Caco-2 (cell line): ENCODE results near the gene MUC6. TPM values are rescaled to one million over a fixed set of nuclear protein-coding genes. Genes with fewer than 3 reads are reported as not detected.

Experiments used
- BruUV-seq: library from RNA; stranded (reverse); fragments of 400-500 nt; replicated peaks from 2 replicates; lab custom pipeline; 2021; lab: Mats Ljungman, UMichigan
- CTCF ChIA-PET: fragments of 300-600 bp; sonication (Branson Sonifier 250); formaldehyde crosslinking; loops from one replicate; lab custom pipeline; 2022; ENCODE audit warnings: antibody characterized with exemption; lab: Charles Lee
- POLR2A ChIA-PET: fragments of 300-600 bp; sonication (Branson Sonifier 250); formaldehyde crosslinking; loops from one replicate; lab custom pipeline; 2022; ENCODE audit warnings: antibody characterized with exemption; lab: Charles Lee
- DNase-seq, 2 experiments: peaks; one replicate each; pipeline versions ENCODE4 v3.0.0 to v3.0.0-alpha.2; 2020 to 2022
- H3K27me3 ChIP-seq: replicated peaks from 2 replicates; pipeline ENCODE4 v1.6.0; 2011; ENCODE audit warnings: low read length; ENCODE audit not compliant: control insufficient read depth, insufficient read depth
- H3K36me3 ChIP-seq: 2 replicates; pipeline ENCODE4 v1.5.1; 2011; ENCODE audit warnings: low read length; ENCODE audit not compliant: control insufficient read depth, insufficient read depth
- H3K4me1 ChIP-seq: fragments of 250-450 bp; sonication (Bioruptor Pico); 2 replicates; pipeline ENCODE4 v1.5.1; 2020; ENCODE audit warnings: mild to moderate bottlenecking
- H3K4me3 ChIP-seq: 2 replicates; pipeline ENCODE4 v1.5.1; 2011; ENCODE audit warnings: low read depth, mild to moderate bottlenecking, control low read depth, low read length
- H3K9me3 ChIP-seq: fragments of 250-450 bp; sonication (Bioruptor Pico); 2 replicates; pipeline ENCODE4 v1.5.1; 2020; ENCODE audit warnings: mild to moderate bottlenecking, moderate library complexity
- H3K27ac Mint-ChIP-seq: one replicate; pipeline ENCODE4 v1.8.0; 2022; ENCODE audit warnings: mixed read lengths; ENCODE audit not compliant: unreplicated experiment
- H3K27me3 Mint-ChIP-seq: one replicate; pipeline ENCODE4 v1.8.0; 2022; ENCODE audit warnings: mixed read lengths; ENCODE audit not compliant: insufficient read depth, unreplicated experiment
- H3K36me3 Mint-ChIP-seq: one replicate; pipeline ENCODE4 v1.8.0; 2022; ENCODE audit warnings: mild to moderate bottlenecking, mixed read lengths; ENCODE audit not compliant: insufficient read depth, unreplicated experiment
- H3K4me1 Mint-ChIP-seq: one replicate; pipeline ENCODE4 v1.8.0; 2022; ENCODE audit warnings: low read depth, mixed read lengths; ENCODE audit not compliant: unreplicated experiment
- H3K4me3 Mint-ChIP-seq: one replicate; pipeline ENCODE4 v1.8.0; 2022; ENCODE audit warnings: mild to moderate bottlenecking, moderate library complexity, mixed read lengths; ENCODE audit not compliant: unreplicated experiment
- H3K9me3 Mint-ChIP-seq: one replicate; pipeline ENCODE4 v1.8.0; 2022; ENCODE audit warnings: mixed read lengths; ENCODE audit not compliant: unreplicated experiment
- CTCF ChIP-seq, 2 experiments: fragments of 200-600 bp in 1 of 2; IDR thresholded peaks; 1 replicate in 1 of 2; 2 replicates in 1 of 2; pipeline versions ENCODE4 v1.5.1 to v1.8.0; 2011 to 2022; ENCODE audit warnings: antibody characterized with exemption in 1 of 2, control low read depth in 1 of 2, inconsistent platforms in 1 of 2, low read depth in 1 of 2, low read length in 1 of 2, mild to moderate bottlenecking in 1 of 2, moderate library complexity in 1 of 2; ENCODE audit not compliant: insufficient read depth in 1 of 2, severe bottlenecking in 1 of 2, unreplicated experiment in 1 of 2
- intact Hi-C: fragments of 100-400 bp; cut with micrococcal nuclease; formaldehyde crosslinking; loops from one replicate; pipeline ENCODE4 v1.10.0; 2022; ENCODE audit not compliant: unreplicated experiment
- total RNA-seq: library from RNA; stranded (reverse); gene quantifications from 2 replicates; pipeline ENCODE4 v1.2.3, GENCODE V29; 2022

The MUC6 gene
- total RNA-seq, 1 experiment from 2014 or later: not detected

GRCh38 chr11:1049911-1050580 lies 13.5 kb upstream of the MUC6 start:
- Histone ChIP-seq H3K27me3 (no peaks in the 10 kb centered on the region), H3K36me3 (no peaks in the 10 kb centered on the region), H3K9me3 (peaks cover 1% of the 10 kb centered on the region; the same call in 1 of the 2 replicates), H3K4me3 (no peak overlapping the region), H3K4me1 (no peaks in the 10 kb centered on the region; the same call in 1 of the 2 replicates)
- Mint-ChIP-seq H3K9me3 (peaks cover 5% of the 10 kb centered on the region), H3K4me3 (no peak overlapping the region), H3K27me3 (peaks cover 7% of the 10 kb centered on the region), H3K4me1 (no peaks in the 10 kb centered on the region), H3K36me3 (no peaks in the 10 kb centered on the region), H3K27ac (no peak overlapping the region)
- DNase-seq: no peak
- POLR2A ChIA-PET: no interaction called here
- CTCF ChIA-PET: interaction anchor here (0.7 to 1.6 kb wide), 4 partner anchors 8 to 180 kb away, joined by 3 to 13 read pairs (median 6); no protein-coding TSS in a partner anchor
- intact Hi-C loops: loop anchor here (5.0 to 10.0 kb wide), 2 partner anchors 65 to 153 kb away; no protein-coding TSS in a partner anchor
- no peak for TF ChIP-seq CTCF (IDR thresholded peaks at IDR 0.05; ENCODE audit: insufficient read depth in 1 of 2, low read depth in 1 of 2, low read length in 1 of 2, severe bottlenecking in 1 of 2, unreplicated experiment in 1 of 2)
- BruUV-seq: no TSS peak

- H3K36me3 ChIP-seq: no peaks in the 10 kb centered on the region
- peaks cover 6% of the 10 kb centered on the region for H3K9me3 ChIP-seq
- Mint-ChIP-seq H3K36me3 (no peaks in the 10 kb centered on the region), H3K4me3 (no peak overlapping the region), H3K27ac (no peak overlapping the region), H3K27me3 (peaks cover 7% of the 10 kb centered on the region), H3K4me1 (no peaks in the 10 kb centered on the region), H3K9me3 (peaks cover 11% of the 10 kb centered on the region)
- ChIA-PET CTCF (no interaction called here), POLR2A (no interaction called here)
- DNase-seq: no peak
- BruUV-seq: no TSS peak
- no peak overlapping the region for H3K4me3 ChIP-seq
- no peaks in the 10 kb centered on the region; the same call in 1 of the 2 replicates for H3K4me1 ChIP-seq
- H3K27me3 ChIP-seq: no peaks in the 10 kb centered on the region
- intact Hi-C loops: loop anchor here (5.0 to 10.0 kb wide), 2 partner anchors 65 to 152 kb away; no protein-coding TSS in a partner anchor
- TF ChIP-seq CTCF (IDR thresholded peaks at IDR 0.05; ENCODE audit: insufficient read depth in 1 of 2, low read depth in 1 of 2, low read length in 1 of 2, severe bottlenecking in 1 of 2, unreplicated experiment in 1 of 2): no peak
Observed at GRCh38 chr11:1049431-1049891, 12.9 kb upstream of the MUC6 start.

- Mint-ChIP-seq H3K36me3 (no peaks in the 10 kb centered on the region), H3K27me3 (peaks cover 7% of the 10 kb centered on the region), H3K27ac (no peak overlapping the region), H3K9me3 (peaks cover 11% of the 10 kb centered on the region), H3K4me1 (no peaks in the 10 kb centered on the region), H3K4me3 (no peak overlapping the region)
- H3K9me3 ChIP-seq: peaks cover 6% of the 10 kb centered on the region
- no peaks in the 10 kb centered on the region for H3K36me3 ChIP-seq
- no peak for TF ChIP-seq CTCF (IDR thresholded peaks at IDR 0.05; ENCODE audit: insufficient read depth in 1 of 2, low read depth in 1 of 2, low read length in 1 of 2, severe bottlenecking in 1 of 2, unreplicated experiment in 1 of 2)
- CTCF ChIA-PET: no interaction called here
- BruUV-seq: no TSS peak
- H3K27me3 ChIP-seq: no peaks in the 10 kb centered on the region
- DNase-seq: no peak
- intact Hi-C loops: loop anchor here (5.0 to 10.0 kb wide), 2 partner anchors 64 to 152 kb away; no protein-coding TSS in a partner anchor
- POLR2A ChIA-PET: no interaction called here
- no peaks in the 10 kb centered on the region for H3K4me1 ChIP-seq
- no peak overlapping the region for H3K4me3 ChIP-seq
Observed at GRCh38 chr11:1049071-1049405, 12.5 kb upstream of the MUC6 start.
